ENCODE measurements around the gene ETFRF1.
A peak's percentile ranks its signal among the peaks of the same experiment; 100 is the strongest.

Gene ETFRF1

DNA sequence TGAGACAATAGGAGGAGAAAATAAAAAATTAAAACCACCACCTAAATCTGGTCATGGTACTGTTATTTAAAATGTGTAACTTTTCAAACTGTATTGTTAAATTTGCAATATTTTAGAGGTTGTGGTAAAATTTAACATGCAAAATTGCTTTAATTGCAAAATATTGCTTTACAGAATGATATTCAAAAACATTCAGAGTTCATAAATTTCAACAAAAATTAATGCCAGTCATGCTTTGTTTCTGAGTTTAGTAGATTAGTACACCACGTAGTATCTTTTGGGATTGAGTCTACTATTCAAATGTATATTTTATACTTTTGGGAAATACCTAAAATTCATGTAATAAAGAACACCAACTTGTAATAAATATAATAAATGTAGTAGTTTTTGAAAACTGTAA is 18.3 kb downstream of the ETFRF1 start:
- DNase-seq (ENCODE audit: low spot score), result no peak

DNA sequence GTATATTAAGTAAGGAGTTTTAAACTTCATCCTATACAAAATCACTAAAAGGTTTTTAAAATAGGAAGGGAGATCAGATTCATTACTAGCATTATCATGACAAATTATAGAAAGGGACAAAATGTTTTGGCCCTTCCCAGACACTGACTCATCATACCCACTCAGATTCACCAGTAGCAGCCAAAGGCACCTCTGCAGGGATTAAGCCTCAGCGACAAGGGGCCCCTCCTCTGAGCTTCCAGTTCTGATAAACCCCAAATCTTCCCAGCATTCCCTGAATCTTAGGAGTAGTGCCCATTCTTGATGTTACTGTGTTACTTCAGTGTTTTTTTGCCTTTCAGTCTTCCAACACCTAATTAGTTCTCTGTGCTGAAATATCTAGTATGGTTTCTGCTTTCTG is 41.2 kb downstream of the ETFRF1 start:
- no peak for DNase-seq (ENCODE audit: low spot score)

DNA sequence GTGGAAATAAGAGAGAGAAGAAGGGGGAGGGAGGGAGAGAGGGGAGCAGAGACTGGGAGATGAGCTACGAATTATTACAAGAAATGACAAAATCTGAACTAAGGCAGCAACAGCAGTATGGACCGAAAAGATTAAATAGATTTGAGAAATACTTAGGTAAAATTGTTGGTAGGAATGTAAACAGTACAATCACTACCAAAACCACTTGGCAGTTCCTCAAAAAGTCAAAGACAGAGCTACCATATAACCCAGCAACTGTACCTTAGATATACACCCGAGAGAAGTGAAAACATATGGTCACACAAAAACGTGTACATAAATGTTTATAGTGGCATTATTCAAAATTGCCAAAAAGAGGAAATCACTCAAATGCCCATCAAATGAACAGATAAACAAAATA is 41.6 kb downstream of the ETFRF1 start:
- DNase-seq (ENCODE audit: low spot score), result no peak

DNA sequence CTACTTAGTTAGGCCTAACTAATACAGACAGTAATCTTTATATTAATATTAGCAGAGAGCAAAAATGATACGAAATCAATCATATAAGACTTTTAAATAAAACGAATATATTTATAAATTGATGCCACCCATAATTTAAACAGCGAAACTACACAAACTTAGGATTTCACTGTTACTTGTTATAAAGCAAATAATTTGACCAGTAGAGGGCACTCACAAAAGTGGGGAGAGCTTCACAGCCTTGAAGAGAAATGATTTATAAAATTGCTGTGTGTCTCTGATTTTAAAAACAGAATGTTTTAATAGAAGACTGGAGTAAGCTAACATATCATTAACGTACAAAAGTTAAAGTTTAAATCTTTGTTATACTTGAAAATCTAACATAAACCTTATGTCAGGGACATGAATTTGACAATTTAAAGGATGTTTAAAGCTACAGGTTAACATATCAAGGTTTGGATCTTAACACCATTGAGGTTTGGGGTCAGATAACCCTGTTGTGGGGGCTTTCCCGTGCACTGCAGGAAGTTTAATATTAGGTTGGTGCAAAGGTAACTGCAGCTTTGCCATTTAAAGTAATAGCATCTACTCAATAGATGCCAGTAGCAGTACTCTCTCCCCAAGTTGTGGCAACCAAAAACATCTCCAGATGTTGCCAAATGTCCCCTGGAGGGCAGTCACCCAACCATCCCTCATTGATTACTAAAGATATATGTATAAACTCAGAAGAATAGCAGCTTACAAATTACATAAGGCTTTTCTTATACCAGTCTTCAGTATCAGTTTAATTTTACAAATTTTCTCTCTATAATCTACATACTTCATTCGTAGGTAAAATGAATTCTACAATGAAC is 46.4 kb downstream of the ETFRF1 start:
- DNase-seq (ENCODE audit: low spot score), result peak; percentile 14

DNA sequence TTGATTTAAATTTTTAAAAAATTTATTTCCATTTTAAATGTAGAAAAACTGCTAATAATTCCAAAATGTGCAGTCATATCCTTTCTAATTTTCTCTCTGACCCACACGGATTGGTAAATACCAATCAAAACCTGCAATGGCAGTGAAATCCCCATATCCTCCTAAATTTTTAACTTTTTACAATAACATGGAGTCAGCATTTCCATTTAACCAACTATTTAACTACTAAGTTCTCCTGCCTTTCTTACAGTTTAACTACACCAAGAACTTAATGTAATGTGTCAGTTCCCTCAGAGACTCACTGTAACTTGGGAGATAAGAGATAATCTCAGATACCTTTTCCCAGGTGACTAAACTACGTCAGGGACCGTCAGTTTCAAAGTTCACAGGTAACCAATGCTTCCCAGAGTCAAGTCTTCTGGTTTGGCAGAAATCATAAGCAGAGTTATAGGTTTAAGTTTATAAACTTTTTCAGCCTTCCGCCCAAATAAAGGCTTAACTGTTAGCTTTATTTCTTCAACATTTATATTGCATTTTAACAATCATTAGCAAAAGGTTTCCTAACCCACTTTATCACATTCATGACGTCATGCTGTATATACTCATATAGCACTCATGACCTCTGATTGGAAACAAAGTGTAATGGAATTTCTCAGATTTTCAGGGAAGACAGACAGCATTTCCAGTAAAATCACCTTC is 48.1 kb downstream of the ETFRF1 start:
- no peak for DNase-seq (ENCODE audit: low spot score)

DNA sequence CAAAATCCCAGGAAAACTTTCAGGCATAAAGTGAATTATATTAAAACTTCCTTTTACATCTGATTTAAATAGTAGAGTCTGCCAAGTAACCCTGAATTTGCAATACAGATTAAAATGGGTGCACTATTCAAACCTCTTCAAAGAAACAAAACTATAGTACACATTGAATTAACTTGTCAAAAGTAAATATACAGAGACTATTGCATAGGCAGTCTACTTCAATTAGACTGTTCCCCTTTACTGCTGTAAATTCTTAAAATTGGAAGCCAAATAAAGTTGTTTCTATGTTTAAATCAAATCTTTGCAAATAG is 48.6 kb downstream of the ETFRF1 start:
- no peak for DNase-seq (ENCODE audit: low spot score)

DNA sequence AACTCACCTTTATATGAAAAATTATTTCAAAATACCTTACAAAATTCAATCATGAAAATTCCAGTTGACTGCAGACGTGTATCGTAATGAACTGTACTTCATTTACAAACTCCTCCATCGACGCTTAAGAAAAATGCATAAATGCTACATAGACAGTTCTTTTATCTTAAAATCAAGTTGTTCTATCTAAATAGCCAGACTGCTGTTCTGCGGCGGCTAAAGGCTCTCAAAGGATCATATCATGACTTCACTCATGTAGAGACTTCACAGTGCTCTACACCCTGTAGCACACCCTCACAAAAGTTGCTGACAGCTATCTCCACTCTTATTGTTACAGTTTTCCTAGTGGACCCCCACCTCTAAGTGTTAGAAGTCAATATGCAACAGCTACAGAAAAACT is 50.5 kb downstream of the ETFRF1 start:
- DNase-seq (ENCODE audit: low spot score), result no peak

DNA sequence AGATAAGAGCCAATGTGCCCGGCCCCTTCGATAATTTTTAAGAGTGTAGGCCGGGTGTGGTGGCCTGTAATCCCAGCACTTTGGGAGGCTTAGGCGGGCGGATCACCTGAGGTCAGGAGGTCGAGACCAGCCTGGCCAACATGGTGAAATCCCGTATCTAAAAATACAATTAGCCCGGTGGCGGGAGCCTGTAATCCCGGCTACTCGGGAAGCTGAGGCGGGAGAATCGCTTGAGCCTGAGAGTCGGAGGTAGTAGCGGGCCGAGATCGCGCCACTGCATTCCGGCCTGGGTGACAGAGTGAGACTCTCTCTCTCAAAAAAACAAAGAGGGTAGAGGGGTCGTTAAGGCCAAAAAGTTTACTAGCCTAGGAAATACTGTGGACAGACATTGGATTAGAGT is 53.1 kb downstream of the ETFRF1 start:
- DNase-seq (ENCODE audit: low spot score), result no peak

DNA sequence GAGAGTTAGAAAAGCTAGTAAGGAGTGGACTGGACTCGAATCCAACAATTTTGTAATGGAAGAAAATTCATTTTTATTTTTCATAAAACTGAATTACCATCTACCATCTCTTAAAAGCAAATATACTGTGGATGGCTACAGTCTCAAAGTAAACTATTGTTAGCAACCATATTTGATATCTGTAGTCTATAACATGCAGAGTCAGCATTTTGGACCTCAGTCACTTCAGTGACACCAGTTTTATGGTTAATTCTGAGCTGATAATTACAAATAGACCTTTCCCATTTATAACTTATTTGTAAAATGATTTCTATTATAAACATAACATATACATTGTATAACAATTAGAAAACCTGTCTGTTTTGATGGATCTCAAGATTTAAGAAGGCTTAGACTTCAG is 53.7 kb downstream of the ETFRF1 start:
- DNase-seq (ENCODE audit: low spot score), result no peak

DNA sequence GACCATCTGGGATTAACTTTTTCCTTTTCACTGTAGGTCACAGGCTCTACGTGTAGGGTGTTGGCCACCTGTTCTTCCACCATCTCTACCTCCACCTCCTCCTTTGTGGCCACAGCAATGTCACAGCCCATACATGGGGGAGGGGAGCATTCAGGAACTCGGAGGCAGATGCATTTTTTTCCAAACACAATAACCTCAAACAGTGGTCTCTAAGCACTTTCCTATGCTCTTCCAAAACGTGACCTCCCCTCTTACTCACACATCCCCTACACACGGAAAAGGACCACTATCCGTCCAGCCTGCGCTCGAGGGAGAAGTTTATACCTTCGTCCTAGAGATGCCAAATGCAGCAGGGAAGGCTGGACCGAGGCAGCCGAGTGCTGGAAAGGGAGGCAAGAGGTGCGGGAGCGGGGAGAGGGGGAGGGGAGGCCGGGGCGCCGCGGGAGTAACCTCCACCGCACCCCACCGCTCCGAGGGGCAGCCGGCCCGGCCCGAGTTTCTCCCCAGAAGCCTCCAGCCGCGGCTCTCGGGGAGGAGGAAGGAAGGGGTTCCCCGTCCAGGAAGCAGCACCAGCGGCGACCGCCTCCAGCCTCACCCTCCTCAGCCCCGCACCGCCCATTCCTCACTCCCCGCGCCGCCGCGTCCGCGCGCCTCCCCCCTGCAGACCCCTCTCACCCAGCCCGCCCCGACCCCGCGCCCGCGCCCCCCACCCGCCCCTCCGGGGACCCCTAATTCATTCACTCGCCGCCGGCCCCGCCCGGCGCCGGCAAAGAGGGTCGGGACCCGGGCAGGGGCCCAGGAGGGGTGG is 55.1 kb downstream of the ETFRF1 start:
- peak; percentile 34 for DNase-seq (ENCODE audit: low spot score)

DNA sequence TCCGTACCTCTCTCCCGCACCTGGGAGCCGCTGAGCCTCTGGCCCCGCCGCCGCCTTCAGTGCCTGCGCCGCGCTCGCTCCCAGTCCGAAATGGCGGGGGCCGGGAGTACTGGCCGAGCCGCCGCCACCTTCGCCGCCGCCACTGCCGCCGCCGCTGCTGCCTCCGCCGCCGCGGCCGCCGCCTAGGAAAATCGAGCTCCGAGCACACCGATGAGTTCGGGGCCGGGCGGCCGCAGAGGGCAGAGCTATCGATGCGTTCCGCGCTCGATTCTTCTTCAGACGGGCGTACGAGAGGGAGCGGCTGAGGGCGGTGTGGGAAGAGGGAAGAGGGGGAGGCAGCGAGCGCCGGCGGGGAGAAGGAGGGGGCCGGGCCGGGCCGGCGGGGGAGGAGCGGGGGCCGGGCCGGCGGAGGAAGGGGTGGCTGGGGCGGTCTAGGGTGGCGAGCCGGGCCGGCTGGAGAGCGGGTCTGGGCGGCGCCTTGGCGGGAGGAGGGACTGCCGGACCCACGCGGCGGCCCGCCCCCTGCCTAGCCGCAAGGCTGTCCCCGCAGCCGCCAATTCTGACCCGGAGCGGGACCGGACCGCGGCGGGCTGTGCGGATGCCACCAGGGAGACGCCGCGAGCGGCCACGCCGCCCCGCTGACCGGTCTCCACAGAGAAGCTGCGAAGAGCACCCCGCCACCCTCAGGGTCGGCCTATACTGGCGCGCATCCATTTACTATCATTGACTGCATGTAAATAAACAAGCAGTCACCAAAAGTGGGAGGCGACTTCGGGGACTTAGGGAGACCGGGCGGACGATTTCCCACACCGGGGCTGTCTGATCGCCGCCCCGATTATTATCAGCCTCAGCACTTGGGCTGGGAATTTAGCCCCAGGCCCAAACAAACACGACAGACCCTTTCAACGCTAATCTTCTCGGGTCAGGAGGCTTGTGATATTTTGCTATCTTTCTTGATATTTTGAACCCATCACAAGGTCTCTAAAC is 56.0 kb downstream of the ETFRF1 start, which contains the start of gene KRAS:
KRAS (minus strand) TSS at position 186 of the 987 bp plus-strand sequence.
- peak; percentile 90 for DNase-seq (ENCODE audit: low spot score)

DNA sequence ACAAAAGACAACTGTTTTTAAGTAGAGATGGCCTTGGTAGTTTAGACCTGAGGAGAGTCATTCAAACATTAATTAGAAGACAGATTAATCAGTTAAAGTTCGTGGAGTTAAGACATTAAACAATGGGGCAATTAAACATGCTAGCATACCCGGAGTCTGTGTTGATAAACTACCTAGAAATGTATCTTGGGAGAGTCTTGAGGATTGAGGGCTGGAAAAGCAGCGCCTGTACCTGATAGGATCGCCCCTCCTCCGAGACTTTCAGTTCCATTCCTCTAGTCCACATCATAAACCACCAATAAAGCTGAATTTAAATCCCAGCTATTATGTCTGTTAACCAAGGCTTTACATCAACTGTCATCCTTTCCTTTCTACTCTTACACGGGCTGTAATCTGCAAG is 56.7 kb downstream of the ETFRF1 start:
- DNase-seq (ENCODE audit: low spot score), result no peak

DNA sequence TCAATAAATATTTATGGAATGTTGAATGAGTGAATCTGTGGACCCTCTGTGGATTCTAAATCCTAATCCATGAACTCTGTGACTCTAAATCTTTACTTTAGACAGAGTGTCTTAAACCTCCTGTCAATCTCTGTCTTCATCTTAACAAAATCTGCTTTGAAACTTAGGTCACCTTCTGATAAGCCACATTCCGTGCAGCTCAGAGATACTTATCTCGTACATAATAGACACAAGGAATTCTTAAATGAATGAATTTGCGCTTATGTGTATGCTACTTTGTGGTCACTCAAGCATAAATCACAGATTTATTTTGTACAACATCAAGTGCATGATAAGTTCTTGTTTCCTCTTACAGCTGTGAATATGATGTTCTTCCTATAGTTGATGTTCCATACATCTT is 57.9 kb downstream of the ETFRF1 start:
- no peak for DNase-seq (ENCODE audit: low spot score)

DNA sequence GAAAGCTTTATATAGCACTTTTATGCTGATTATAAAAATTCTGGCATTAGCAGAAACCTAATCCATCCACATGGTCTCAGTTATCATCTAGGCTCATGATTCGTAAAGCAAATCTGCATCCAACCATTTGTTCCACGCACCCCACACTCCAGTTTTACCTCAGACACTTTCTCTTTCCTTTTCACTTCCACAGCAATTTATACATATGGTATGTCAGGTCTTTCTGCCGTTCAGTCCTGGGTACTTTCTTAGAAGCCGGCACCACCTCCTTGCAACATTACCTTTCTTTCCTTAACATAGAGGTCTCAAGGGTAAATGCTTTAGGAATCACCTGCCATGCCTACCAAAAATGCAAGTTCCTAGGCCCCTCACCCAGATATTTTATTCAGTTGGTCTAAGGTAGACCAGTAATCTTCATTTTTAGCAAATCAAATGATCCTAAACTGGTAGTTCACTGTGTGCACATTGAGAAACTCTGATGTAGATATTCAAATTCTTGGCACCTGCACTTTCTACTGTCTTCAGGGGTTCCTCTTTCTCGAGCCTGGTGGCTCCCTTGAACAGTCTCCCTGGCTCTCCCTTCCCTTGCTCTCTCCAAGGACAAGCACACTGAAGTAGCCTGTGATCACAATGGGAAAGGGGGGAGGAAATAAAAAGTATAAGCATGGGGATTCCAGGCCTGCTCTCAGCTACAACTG is 58.5 kb downstream of the ETFRF1 start:
- no peak for DNase-seq (ENCODE audit: low spot score)

DNA sequence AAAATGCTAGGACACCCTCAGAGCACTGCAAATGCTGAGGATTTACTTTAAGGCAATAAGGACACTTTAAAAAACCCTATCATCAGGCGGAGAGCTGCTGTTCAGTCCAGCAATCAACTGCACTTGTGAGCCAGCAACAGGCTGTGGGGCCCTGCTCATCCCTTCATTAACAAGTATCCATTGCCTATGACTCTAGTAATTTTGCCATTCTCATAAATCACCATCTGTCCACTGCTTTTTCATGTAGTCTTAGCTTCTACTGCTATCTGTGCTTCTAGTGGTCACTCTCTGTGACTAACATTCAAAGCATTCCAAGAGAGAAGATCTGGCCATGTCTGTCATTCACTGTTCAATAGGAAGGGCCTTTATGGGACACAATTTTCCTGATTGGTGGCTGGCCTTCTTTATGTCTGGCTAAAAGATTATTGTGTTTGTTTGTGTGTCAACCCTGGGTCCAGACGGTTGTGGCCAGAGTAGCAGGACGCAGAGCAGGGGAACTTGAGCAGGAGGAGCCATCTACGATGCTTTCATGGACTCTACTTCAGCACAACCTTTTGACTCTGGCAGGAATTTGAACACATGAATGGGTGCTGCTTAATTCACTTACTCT is 59.3 kb downstream of the ETFRF1 start:
- DNase-seq (ENCODE audit: low spot score), result peak; percentile 35
